HG03097 (cell line): ENCODE data around the gene ARSK.
"Not testable (repeated sequence)": the region's sequence is repeated elsewhere in the genome, so short reads cannot be mapped to it uniquely, and the experiment has no call there.

ENCODE experiments used
- ATAC-seq: cut with Tn5 transposase; IDR thresholded peaks from one replicate; pipeline ENCODE4 v1.9.1; 2021; ENCODE audit not compliant: unreplicated experiment, low FRiP score

ARSK gene

DNA sequence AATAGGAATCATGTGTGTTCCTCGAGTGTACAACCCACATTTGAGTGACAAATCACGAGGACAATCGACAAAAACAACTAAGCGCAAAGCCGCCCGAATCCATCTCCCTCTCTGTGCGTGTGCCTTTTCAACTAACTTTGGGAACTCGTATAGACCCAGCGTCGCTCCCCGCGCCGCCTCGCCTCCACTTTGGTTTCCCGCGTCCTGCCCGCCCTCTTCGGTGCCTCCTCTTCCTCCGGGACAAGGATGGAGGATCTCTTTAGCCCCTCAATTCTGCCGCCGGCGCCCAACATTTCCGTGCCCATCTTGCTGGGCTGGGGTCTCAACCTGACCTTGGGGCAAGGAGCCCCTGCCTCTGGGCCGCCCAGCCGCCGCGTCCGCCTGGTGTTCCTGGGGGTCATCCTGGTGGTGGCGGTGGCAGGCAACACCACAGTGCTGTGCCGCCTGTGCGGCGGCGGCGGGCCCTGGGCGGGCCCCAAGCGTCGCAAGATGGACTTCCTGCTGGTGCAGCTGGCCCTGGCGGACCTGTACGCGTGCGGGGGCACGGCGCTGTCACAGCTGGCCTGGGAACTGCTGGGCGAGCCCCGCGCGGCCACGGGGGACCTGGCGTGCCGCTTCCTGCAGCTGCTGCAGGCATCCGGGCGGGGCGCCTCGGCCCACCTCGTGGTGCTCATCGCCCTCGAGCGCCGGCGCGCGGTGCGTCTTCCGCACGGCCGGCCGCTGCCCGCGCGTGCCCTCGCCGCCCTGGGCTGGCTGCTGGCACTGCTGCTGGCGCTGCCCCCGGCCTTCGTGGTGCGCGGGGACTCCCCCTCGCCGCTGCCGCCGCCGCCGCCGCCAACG lies 65.3 kb downstream of the ARSK start, which contains the start of gene GPR150:
Gene GPR150, plus strand, starts transcription at position 58 of the 840 bp plus-strand sequence. Its CDS starts 189 bp downstream, at position 247.
- peak; percentile 62 for ATAC-seq

DNA sequence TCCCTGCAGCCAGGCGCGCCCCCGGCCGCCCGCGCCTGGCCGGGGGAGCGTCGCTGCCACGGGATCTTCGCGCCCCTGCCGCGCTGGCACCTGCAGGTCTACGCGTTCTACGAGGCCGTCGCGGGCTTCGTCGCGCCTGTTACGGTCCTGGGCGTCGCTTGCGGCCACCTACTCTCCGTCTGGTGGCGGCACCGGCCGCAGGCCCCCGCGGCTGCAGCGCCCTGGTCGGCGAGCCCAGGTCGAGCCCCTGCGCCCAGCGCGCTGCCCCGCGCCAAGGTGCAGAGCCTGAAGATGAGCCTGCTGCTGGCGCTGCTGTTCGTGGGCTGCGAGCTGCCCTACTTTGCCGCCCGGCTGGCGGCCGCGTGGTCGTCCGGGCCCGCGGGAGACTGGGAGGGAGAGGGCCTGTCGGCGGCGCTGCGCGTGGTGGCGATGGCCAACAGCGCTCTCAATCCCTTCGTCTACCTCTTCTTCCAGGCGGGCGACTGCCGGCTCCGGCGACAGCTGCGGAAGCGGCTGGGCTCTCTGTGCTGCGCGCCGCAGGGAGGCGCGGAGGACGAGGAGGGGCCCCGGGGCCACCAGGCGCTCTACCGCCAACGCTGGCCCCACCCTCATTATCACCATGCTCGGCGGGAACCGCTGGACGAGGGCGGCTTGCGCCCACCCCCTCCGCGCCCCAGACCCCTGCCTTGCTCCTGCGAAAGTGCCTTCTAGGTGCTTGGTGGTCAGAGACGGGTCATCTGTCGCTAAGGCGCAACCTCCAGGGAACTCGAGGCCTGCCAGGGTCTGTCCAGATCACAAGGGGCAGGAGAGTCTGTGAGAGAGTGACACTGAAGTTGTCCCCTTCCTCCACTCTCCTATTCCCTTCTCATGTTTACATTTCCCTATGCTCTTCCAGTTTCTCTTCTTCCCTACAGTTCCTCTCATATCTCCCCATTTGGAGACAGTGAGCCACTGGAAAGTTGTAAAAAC lies 66.3 kb downstream of the ARSK start:
- ATAC-seq, result peak; percentile 30

DNA sequence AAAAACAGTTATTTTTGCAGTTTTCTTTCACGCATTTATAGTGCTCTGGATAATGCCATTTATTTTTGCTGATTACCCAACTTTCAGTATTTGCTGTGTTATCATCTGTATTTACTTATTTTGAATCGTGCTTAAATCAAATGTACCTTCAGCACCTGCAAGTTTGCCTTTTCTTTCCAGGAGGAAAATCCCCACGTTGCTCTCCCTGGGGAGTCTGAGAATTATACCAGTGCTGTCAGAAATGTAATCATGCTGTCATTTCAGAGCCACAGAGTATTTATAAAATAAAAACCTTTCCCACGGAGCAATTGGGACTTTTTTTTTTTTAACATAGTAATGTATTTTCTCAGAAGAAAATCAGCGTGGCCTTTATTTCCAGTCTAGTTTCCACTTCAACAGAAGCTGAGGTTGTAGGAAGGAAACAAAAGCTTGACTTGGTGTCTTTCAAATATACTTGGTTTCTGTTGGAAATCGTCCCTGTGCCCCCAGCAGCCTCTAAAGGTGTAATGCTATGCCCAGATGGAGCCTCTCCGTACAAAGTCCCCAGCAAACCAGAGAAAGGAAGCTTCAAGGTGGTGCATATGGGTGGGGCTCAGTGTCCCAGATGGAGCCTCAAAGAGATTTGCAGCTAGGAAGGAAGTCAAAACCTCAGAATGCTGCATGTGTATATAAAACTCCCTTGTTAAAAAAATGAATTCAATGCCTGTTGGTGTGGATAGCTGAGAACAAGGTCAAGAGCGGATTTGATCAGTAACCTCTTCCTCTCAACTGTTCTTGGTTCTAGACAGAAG lies 67.1 kb downstream of the ARSK start:
- no peak for ATAC-seq

DNA sequence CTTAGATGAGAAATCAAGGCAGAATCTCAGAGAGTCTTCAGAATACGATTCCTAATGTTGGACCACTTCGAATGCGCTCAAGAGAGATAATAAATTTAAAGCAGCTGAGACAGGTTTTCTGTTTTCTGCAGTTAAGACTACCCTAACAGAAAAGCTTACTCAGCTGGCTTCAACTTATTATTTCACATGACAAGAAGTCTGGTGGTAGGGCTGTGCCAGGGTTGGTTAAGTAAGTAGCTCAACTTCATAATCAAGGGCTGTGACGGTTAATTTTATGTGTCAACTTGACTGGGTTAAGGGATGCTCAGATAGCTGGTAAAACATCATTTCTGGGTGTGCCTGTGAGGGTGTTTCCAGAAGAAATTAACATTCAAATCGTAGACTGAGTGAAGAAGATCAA lies 68.8 kb downstream of the ARSK start:
- ATAC-seq, result no peak

DNA sequence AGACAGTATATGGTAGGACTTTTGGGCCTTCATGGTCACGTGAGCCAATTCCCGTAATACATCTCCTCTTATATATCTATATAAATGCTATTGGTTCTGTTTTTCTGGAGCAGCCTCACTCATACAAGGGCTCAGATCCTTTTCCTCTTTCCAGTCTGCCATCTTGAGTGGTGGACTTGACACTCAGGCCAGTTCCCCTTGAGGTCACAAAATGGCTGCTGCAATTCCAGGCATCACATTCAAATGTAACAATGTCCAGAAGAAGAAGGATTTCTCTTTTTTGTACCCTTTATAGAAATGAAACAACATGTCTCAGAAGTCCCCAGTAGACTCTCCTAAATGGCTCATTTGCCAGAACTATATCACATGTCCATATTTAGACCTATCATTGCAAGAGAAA lies 69.5 kb downstream of the ARSK start:
- ATAC-seq, result no peak

DNA sequence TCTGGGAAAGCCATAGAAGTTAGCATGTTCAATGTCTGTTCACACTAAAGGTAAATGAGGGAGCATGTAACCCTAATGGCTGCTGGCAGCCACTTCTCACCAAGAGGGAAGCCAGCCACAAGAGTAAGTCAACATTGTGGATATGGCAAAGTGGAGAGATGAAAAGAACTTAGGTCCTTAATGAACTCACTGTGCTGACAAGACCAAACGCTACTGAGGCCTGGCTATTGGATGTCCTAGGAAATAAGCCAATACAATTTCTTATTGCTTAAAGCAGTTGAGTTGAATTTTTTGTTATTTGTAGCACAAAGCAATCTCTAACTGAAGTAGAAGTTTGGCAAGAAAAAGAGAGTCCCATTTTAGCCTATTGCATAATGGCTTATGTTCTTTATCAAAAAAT lies 71.8 kb downstream of the ARSK start:
- ATAC-seq, result no peak

DNA sequence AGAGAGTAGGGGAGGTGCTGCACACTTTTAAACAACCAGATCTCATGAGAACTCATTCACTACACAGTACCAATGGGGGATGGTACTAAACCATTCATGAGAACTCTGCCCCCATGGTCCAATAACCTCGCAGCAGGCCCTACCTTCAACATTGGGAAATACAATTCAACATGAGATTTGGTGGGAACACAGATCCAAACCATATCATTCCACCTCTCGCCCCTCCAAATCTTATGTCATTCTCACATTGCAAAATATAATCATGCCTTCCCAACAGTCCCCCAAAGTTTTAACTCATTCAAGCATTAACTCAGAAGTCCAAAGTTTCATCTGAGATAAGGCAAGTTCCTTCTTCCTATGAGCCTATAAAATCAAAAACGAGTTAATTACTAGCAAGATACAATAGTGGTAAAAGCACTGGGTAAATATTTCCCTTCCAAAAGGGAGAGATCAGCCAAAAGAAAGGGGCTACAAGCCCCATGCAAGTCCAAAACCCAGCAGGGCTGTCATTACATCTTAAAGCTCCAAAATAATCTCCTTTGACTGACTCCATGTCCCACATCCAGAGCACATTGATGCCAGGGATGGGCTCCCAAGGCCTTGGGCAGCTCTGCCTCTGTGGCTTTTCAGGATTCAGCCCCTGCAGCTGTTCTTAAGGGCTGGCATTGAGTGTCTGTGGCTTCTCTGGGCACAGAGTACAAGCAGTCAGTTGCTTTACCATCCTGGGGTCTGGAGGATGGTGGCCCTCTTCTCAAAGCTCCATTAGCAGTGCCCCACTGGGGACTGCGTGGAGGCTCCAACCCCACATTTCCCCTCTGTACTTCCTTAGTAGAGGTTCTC lies 73.3 kb downstream of the ARSK start:
- ATAC-seq, result no peak

DNA sequence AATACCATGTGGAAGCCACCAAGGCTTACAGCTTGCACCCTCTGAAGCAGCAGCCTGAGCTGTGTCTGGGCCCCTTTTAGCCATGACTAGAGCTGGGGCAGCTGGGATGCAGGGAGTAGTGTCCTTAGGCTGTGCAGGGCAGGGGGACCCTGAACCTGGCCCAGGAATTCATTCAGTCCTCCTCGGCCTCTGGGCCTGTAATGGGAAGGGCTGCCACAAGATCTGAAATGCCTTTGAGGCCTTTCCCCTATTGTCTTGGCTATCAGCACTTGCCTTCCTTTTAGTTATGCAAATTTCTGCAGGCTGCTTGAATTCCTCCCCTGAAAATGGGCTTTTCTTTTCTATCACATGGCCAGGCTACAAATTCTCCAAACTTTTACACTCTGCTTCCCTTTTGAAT lies 74.0 kb downstream of the ARSK start:
- ATAC-seq, result no peak

DNA sequence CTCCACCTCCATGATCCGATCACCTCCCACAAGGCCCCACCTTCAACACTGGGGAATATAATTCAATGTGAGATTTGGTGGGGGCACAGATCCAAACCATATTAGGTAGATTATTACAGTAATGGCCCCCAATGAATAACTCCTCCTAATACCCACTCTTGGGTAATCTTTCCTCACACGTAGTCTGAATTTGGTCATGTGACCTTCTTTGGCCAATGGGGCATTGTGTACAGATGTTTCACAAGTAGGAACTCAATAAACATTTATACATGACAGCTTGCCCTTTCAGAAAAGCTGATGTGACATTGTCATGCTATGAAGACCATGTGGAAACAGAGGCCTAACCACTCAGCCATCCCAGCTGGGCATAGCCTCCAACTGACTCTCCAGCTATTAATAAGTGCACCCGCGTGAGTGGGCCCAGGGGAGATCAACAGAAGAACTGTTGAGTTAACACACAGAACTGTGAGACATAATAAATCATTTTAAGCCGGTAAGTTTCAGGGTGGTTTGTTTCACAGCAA lies 75.6 kb downstream of the ARSK start:
- ATAC-seq, result no peak

DNA sequence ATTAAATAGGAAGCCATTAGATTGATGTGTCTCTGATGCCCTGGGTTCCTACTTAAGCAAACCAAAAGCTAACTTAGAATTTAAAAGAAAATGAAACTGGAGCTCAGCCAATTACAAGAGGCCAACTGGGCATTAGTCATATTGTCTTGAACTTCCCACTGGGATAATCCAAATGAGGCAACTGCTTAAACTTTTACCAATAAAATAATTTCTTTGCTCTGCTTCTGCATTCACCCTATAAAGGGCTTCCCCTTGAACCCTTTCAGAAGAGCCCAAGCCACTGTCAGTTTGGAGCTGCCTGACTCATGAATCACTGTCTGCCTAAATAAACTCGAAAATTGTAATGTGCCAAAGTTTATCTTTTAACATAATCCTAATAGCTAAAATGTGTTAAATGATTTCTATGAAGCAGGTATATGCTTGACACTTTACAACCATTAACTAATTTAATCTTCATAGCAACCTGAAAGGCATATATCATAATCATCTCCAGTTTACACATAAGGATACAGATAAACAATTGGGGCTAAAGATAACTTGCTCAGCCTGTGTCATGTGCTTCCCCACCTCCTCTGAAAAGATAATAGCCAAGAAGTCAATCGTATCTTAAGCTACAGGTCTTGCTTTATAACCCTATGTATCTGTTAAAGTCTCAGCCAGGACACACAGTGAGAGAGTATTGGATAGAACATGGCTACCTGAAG lies 76.5 kb downstream of the ARSK start:
- no peak for ATAC-seq

DNA sequence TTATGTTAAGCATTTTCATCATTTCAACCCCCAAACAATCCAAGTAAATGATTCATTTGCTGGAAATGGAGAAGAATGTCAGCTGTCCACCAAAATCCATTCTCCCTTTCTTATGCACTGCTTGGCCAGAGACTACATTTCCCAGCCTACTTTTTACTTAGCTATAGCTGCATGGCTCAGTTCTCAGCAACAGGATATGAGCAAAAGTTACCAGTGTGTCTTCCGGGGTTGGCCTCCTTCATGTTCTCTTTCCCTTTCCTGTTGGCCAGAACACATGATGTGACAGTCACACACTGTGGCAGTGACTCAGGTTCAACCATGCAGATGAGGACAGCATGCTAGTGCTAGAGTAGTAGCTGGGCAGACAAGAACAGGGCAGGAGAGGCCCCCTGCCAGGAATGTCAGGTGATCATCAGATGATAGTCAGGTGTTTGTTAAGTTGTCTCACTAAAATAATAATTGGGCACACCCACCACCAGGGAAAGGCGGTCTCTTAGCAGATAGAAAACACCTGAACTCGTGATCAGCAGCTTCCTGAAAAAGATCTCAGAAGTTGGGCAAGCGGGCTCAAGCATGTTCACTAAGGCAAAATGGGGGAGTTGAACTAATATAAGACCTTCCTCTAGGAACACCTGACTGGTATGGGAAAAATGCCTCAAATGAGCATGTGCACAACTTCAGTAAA lies 77.2 kb downstream of the ARSK start:
- peak; percentile 84 for ATAC-seq

DNA sequence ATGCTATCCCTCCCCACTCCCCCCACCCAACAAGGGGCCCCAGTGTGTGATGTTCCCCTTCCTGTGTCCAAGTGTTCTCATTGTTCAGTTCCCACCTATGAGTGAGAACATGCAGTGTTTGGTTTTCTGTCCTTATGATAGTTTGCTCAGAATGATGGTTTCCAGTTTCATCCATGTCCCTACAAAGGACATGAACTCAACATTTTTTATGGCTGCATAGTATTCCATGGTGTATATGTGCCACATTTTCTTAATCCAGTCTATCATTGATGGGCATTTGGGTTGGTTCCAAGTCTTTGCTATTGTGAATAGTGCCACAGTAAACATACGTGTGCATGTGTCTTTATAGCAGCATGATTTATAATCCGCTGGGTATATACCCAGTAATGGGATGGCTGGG lies 78.0 kb downstream of the ARSK start:
- ATAC-seq, result not testable (repeated sequence)

DNA sequence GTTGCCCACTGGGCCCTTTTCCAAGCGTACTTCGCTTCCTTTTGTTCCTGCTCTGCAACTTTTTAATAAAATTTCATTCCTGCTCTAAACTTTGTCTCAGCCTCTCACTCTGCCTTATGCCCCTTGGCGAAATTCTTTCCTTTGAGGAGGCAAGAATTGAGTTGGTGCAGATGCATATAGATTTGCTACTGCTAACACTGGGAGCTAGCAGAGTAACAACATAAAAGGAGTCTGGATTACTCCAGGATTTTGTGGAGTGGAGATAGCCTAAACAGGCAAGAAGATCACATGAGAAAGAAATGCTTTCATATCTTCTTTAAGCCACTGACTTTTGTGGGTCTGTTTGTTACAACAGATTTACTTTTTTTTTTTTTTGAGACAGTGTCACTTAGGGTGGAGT lies 78.8 kb downstream of the ARSK start:
- ATAC-seq, result no peak

DNA sequence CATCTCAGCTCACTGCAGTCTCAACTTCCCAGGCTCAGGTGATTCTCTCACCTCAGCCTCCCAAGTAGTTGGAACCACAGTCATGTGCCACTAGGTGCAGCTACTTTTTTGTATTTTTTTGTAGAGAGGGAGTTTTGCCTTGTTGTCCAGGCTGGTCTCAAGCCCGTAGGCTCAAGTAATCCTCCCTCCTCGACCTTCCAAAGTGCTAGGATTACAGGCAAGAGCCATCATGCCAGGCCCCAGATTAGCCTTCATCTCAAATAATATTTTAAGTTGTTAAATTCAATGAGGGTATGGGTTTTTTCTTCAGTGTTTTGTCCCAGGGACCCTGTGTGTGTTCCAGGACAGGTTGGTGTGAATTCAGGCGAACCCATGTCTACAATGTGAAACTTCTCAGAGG lies 79.2 kb downstream of the ARSK start:
- ATAC-seq, result no peak

DNA sequence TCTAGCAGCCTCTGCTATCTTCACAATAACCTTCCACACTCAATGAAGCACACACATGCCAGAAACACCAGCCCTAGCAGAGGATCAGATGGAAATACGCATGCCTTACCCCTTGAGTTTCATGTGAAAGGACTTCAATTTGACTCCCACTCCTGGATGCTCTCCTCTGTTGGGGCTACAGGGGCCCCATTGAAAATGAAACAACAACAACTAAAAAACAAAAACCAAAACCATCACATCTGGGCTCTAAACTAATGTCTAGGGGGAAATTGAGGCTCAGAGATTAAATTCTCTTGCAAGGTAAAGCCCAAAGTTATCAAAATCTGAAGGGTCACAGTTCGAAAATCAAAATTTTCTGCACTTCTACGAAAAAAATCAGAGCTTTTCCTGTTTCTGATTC lies 83.7 kb downstream of the ARSK start:
- no peak for ATAC-seq

DNA sequence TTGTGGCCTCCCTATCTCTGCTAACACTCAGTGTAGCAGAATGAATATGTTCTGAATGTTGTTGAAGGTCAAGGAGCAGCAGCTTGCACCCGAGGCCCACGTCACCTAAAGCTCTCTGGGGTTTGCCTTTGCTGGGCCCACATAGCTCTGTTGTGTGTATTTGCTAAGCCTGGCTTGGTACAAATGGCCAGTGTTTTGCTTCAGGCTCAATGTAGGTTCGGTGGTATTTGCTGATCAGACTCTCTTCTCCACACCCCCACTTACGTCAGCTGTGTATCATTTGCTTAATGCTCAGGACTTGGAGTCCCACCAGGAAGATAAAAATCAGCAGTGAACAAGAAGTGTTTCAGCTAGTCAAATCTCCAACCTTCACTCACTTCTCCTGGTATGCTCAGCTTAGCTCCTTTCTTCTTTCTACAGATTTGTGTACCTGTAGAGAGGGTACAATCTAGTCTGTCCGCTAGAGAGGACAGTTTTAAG lies 86.9 kb downstream of the ARSK start:
- ATAC-seq, result no peak

DNA sequence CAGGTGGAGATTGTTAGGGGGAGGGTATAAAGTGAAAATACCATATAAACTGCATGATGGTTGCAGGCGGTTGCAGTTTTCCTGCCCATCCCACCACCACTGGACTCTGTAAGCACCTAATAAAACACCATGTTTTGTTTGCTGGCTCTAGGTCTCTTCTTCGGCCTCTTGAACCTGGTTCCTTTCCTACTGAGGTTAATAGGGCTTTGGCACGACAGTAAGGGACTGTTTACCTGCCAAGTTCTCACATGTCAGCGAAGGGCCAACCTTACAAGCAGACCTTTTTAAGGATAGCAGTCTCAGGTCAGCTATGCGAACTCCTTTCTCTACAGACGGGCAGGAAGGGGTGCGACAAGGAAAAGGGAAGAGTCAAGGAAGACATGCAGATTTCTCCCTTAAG lies 88.3 kb downstream of the ARSK start:
- no peak for ATAC-seq

DNA sequence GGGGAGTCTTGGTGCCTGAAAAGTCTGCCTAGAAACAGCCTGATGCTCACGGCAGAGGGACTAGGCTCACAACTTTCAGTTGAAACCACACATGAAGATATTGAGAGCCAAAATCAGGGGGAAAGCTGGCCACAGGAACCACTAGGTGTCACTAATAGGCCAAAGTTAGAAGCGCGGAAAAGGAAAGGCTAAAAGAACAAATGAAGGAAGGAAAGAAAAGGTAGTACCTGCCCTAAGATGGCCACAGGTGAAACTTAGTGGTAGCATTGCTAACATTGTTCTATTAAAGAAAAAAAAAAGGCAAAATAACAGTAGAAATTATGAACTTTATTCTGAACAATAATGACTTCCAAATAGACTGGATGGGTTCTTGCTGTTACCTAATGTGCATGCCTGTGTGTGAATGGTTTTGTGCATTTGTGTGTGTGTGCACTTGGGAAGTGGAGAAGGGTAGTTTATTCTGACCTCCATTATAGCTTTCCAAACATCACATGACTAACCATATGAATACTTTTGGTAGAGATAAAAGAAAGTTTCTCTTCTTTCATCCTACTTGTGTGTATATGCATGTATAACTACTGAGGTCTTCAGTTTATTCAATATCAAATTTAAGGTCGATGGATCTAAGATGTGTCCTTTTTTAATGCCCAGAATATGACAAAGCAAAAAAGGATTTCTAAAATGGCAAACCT lies 89.6 kb downstream of the ARSK start:
- no peak for ATAC-seq
